Fibroblast of skin of left quadriceps (primary cell): ENCODE measurements around the gene PRTFDC1.
A peak's percentile ranks its signal among the peaks of the same experiment; 100 is the strongest.
"Not testable (repeated sequence)": the region's sequence is repeated elsewhere in the genome, so short reads cannot be mapped to it uniquely, and the experiment has no call there.

Source experiments
- DNase-seq, 2 experiments: peaks; one replicate each; pipeline ENCODE4 v3.0.0-alpha.2; 2013; ENCODE audit warnings: low read depth in 2 of 2

Gene PRTFDC1

GRCh38 chr10:24965051-24965450 lies 12.6 kb upstream of the PRTFDC1 start:
- no peak for DNase-seq

GRCh38 chr10:24963521-24964041 lies 11.2 kb upstream of the PRTFDC1 start:
- DNase-seq: no peak

GRCh38 chr10:24962995-24963394 lies 10.6 kb upstream of the PRTFDC1 start:
- DNase-seq: no peak

- no peak for DNase-seq
These were observed 9.2 kb upstream of the PRTFDC1 start for GRCh38 chr10:24961582-24961981.

GRCh38 chr10:24959382-24959730 lies 7.0 kb upstream of the PRTFDC1 start:
- DNase-seq: no peak

- no peak for DNase-seq
These were observed 6.4 kb upstream of the PRTFDC1 start for GRCh38 chr10:24958721-24959381.

- DNase-seq: peak; percentile 81 to 85
These were observed 5.8 kb upstream of the PRTFDC1 start for GRCh38 chr10:24958091-24958720.

- not testable (repeated sequence) for DNase-seq
These were observed 5.2 kb upstream of the PRTFDC1 start for GRCh38 chr10:24957624-24958051.

GRCh38 chr10:24953675-24954074 lies 1.3 kb upstream of the PRTFDC1 start:
- no peak for DNase-seq

GRCh38 chr10:24952707-24953645 lies 570 bp upstream of the PRTFDC1 start:
- peak in 1 of 2 experiments; percentile 63 for DNase-seq

GRCh38 chr10:24951201-24952142 lies 934 bp downstream of the PRTFDC1 start:
- DNase-seq: no peak

- no peak for DNase-seq
These were observed 2.0 kb downstream of the PRTFDC1 start for GRCh38 chr10:24950439-24950838.

- no peak for DNase-seq
These were observed 2.8 kb downstream of the PRTFDC1 start for GRCh38 chr10:24949616-24950015.

GRCh38 chr10:24947304-24948097 lies 4.9 kb downstream of the PRTFDC1 start:
- no peak for DNase-seq

- no peak for DNase-seq
These were observed 7.7 kb downstream of the PRTFDC1 start for GRCh38 chr10:24944512-24945255.

GRCh38 chr10:24938525-24938924 lies 13.9 kb downstream of the PRTFDC1 start:
- DNase-seq: no peak

- DNase-seq: no peak
These were observed 14.3 kb downstream of the PRTFDC1 start for GRCh38 chr10:24938076-24938475.

GRCh38 chr10:24935504-24936292 lies 16.7 kb downstream of the PRTFDC1 start:
- no peak for DNase-seq

GRCh38 chr10:24931236-24931635 lies 21.2 kb downstream of the PRTFDC1 start:
- no peak for DNase-seq
